Activated CD8-positive, alpha-beta memory T cell treated with anti-CD3 and anti-CD28 coated beads for 36 hours (primary cell): ENCODE measurements around the gene GGACT. TPM values are rescaled to one million over a fixed set of nuclear protein-coding genes. Genes with fewer than 3 reads are reported as not detected.
"Not testable (repeated sequence)": the region's sequence is repeated elsewhere in the genome, so short reads cannot be mapped to it uniquely, and the experiment has no call there.

Source experiments
- CTCF ChIA-PET: fragments of 350-600 bp; sonication (Branson Sonifier 250); formaldehyde crosslinking; loops from one replicate; lab custom pipeline; 2021; ENCODE audit warnings: antibody characterized with exemption; lab: Charles Lee
- POLR2A ChIA-PET: fragments of 350-600 bp; sonication (Branson Sonifier 250); formaldehyde crosslinking; loops from one replicate; lab custom pipeline; 2021; ENCODE audit warnings: antibody characterized with exemption; lab: Charles Lee
- total RNA-seq, 2 experiments: library from RNA; stranded (reverse); gene quantifications; one replicate each; pipeline ENCODE4 v1.2.3, GENCODE V29; 2021

The GGACT gene
- total RNA-seq, result 1 to 10 TPM; 3.8 to 4.2 TPM

DNA sequence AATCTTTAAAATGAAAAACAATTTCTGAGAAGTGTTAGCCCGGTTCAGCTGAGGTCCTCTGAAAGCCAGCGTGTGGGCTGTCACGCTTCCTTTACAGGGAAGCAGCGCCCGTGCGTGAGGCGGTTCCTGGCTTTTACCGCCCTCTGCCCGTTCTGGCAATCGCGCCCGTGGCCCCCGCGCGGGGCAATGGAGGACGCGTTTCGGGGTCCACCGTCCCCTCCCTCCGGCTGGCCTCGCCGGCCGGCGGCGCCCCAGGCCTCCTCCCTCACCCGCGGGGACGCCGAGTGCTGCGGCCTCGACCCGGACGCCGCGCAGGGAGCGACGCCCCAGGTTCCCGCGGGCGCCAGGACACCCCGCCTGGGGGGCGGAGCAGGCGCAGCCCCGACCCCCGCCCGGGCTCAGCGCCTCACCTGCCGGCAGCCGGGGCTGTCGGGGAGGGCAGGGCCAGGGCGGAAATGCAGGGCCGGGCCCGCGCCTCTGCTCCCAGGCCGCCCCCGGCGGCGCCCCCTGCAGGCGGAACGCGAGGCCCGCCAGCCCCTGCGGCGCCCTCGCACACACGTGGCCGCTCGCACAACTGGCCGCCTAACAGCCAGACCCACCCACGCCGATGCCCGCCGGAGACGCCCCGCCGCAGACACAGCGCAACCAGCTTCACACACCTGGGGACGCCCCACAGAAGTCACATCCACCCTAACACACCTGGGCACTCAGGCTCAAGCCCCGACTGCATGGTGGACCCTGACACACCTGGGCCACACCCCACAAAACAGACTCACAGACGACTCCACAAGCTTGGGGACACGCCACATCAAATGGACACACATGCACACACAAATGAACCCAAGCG is at the start of gene GGACT:
GGACT (minus strand) TSS at position 459 of the 847 bp plus-strand sequence. CDS start 56,198 bp downstream, outside the sequence.
- ChIA-PET POLR2A (interaction anchor here (1.2 kb wide), 1 partner anchor 86 kb away, joined by 6 read pairs; the partner anchor contains the start of gene TMTC4), CTCF (interaction anchor here (0.8 to 1.4 kb wide), 3 partner anchors 9 to 16 kb away, joined by 3 to 5 read pairs (median 3); no protein-coding TSS in a partner anchor)

DNA sequence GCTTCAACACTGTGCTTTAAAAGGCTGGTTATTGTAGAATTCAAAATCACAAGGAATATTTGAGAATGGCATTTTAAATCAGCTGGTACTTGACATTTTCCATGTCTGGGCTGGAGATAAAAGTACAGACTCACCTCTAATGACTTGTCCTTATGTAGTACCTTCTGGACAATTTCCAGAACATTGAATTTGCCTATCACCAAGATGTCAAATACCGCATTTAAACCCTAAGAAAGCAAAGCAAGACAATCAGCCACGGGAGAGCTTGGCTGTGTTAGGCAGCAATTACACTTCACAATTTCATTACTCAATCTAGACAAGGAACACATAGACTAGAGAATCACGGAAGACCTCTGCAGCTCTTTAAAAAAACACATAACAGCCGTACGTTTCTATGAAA is 49.2 kb upstream of the GGACT start:
- ChIA-PET CTCF (interaction anchor here (1.2 kb wide), 1 partner anchor 65 kb away, joined by 3 read pairs; no protein-coding TSS in a partner anchor), POLR2A (no interaction called here)

DNA sequence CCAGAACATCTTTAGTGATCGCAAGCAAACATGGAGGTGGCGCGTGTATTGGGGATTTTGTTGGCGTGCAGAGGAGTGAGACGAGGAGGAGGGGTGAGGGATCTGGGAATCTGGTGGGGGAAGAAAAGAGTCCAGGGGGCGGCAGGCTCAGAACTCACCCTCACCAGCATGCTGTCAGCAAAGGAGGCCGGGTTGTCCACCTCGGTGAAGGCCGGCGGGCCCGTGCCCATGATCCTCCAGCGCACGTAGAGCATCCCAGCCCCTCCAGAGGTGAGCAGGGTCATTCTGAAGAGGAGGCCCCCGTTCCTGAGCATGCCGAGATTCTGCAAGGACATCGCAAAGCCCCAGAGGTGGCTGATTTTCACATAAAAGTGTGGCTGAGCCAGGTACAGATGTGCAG is 48.8 kb upstream of the GGACT start:
- ChIA-PET POLR2A (no interaction called here), CTCF (interaction anchor here (1.2 kb wide), 1 partner anchor 65 kb away, joined by 3 read pairs; no protein-coding TSS in a partner anchor)

DNA sequence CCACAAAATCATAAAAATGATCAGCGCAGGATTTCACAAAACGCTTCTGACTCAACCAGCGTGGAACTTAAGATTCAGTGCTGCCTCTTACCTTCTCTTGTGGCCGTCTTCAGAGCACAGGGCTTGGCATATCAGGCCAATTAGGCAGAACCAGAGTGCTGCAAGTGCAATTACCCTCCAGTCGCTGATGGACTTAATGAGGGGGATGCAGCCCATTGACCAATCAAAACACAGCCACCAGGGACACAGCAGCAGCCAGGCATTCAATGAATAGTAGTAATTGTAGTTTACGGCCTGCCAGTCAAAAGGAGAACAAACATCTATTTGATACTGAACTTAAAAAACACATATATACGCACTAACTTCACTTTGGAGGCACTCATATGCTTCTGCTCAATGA is 47.9 kb upstream of the GGACT start:
- CTCF ChIA-PET, result no interaction called here
- POLR2A ChIA-PET, result no interaction called here

DNA sequence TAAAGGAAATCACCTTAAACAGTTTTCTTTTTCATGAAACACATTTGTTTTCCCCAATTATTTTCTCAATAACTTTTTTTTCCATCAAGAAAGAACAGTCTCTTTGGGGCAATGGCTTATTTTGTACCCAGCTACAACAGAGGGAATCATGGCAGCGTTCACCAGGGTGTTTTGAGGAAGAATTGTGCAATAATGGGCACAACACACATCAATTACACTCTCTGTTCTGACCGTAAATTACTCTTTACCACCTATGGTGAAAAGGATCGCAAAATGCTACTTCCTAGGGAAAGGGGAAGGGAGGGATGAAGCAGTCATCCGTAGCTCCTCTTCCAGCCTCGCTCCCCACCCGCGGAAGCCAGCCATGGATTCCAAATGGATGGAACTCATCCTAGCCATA is 47.4 kb upstream of the GGACT start:
- ChIA-PET CTCF (no interaction called here), POLR2A (no interaction called here)

DNA sequence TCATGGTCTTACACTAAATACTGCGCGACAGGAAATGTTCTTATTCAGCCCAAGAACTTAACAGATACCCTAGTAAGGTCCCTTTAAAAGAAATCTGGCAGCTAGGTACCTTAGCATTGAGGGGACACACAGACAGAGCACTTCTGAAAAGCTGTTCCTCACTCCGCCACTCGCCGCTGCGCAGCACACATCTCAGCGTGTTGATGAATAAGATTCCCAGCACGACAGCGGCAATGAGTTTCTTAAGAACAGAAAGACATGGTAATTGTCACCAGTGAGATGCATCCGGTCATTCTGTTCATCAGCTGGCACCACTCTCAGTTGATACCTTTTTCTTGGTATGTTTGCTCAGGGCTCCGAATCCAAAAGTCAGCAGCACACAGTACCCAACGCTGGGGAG is 46.1 kb upstream of the GGACT start:
- POLR2A ChIA-PET, result no interaction called here
- CTCF ChIA-PET, result no interaction called here

DNA sequence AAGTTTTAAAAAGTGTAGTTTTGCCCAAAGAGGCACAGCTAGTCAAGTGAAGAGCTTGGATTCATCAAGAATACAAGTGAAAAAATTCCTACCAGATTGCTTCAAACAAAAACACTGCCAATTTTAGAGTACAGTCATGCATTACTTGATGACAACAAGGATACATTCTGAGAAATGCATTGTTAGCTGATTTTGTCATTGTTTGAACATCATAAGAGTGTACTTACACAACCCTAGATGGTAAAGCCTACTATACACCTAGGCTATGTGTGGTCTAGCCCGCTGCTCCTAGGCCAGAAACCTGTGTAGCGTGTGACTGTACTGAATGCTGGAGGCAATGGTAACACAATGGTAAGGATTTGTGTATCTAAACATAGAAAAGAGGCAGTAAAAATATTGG is 44.9 kb upstream of the GGACT start:
- ChIA-PET CTCF (interaction anchor here (0.7 kb wide), 1 partner anchor 9 kb away, joined by 4 read pairs; no protein-coding TSS in a partner anchor), POLR2A (no interaction called here)

DNA sequence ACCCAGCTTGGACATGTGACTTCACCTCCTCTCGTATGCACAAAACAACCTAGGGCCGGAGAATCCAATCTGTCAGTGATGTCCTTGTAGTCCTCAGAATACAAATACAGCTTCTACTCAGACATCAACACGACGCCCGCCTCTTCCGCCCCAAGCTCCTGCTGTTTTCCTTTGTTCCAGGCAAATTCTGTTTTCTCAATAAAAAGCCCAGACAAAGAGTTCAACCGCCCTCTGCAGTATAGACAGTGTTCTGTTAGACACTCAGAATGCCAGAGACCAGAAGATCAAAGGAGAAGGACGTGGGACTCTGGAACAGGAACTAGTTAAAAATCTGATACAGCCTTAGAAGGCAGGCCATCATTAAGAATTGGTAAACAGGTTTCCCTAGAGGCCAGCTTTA is 42.0 kb upstream of the GGACT start:
- ChIA-PET CTCF (no interaction called here), POLR2A (no interaction called here)

DNA sequence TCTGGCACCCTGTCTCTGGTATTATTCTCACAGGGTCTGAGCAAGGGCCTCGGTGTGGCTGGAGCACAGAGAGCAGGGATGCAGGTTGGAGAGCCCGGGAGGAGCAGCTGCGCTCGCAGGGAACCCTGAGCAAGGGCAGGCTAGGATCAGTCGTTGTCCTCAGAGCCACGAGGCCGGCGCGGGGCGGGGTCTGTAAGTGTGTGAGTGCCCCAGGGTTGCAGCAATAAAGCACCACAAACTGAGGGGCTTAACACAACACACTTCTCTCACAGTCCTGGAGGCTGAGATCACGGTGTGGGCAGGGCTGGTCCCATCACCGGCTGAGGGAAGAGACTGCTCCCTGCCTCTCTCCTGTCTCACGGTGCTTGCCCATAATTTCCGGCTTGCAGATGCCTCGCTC is 38.5 kb upstream of the GGACT start:
- ChIA-PET POLR2A (no interaction called here), CTCF (no interaction called here)

DNA sequence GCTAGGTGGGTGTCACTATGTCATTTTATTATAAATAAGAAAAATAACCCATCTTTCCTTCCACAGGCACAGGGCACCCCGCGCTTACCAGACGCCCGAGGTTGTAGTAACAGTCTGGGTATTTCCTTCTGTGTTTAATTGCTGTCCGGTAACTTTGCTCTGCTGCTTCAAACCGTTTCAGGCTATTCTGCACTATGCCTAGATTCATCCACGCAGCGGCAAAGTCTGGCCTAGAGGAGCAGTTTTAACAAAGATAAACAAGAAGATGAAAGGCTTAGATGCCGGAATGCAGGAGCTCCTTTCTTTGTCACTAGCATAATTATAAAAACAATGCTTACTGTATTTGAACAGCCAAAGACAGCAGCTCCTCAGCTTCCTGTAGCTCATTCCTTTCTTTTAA is 36.9 kb upstream of the GGACT start:
- POLR2A ChIA-PET, result no interaction called here
- CTCF ChIA-PET, result interaction anchor here (1.2 kb wide), 1 partner anchor 19 kb away, joined by 7 read pairs; no protein-coding TSS in a partner anchor

DNA sequence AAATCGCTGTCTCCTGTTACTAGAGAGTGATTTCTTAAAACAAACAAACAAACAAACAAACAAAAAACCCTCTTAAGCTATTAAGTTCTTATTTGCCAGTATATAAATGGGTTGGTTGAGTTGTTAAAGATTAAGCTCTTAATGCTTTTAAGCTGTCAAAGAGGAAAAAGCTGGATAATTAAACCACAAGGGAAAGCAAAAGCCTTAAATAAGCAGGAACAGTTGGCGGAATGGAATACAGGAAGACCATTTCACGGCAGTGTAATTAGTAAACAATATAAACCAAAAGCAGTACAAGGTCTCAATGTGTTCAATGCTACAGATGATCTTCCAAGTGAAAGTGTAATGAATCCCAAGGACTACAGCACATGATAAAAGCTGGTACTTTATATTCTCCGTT is 32.2 kb upstream of the GGACT start:
- ChIA-PET CTCF (no interaction called here), POLR2A (no interaction called here)

DNA sequence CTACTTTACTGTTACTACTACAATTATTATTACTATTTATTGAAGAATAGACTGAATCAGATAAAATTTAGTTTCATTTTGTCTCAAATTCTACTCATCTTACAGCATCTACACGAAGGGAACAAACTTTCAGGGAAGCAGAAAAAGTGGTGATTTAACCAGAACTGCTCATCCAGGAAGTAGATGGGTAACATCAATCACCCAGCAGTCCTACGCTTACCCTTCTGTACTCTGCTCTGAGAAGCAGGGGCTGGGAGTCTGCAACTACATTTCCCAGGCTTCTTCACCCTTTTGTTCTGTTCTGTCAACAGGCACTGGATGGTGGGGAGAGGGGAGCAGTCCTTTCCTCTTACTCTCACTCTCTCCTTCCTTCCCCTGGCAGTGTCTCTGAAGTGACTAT is 31.4 kb upstream of the GGACT start:
- CTCF ChIA-PET, result no interaction called here
- POLR2A ChIA-PET, result no interaction called here

DNA sequence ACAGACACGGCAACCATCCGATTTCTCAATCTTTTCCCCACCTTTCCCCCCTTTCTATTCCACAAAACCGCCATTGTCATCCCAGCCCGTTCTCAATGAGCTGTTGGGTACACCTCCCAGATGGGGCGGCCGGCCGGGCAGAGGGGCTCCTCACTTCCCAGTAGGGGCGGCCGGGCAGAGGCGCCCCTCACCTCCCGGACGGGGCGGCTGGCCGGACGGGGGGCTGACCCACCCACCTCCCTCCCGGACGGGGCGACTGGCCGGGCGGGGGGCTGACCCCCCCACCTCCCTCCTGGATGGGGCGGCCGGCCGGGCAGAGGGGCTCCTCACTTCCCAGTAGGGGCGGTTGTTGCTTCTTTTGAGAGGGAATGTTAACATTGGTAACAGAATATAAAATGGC is 30.3 kb upstream of the GGACT start:
- CTCF ChIA-PET, POLR2A ChIA-PET: not testable (repeated sequence)

DNA sequence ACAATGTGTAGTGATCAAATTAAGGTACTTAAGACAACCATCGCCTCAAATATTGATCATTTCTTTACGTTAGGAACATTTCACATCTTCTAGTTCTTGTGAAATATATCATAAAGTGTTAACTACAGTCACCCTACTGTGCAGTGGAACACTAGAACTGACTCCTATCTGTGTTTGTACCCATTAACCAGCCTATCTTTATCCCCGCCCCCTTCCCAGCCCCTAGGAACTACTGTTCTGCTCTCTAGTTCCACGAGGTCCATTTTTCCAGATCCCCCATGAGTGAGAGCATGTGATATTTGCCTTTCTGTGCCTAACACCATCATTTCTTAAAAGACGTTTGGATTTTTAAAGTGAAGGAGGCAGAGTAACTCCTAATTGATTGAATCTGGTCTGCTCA is 24.4 kb upstream of the GGACT start:
- CTCF ChIA-PET, result no interaction called here
- POLR2A ChIA-PET, result no interaction called here

DNA sequence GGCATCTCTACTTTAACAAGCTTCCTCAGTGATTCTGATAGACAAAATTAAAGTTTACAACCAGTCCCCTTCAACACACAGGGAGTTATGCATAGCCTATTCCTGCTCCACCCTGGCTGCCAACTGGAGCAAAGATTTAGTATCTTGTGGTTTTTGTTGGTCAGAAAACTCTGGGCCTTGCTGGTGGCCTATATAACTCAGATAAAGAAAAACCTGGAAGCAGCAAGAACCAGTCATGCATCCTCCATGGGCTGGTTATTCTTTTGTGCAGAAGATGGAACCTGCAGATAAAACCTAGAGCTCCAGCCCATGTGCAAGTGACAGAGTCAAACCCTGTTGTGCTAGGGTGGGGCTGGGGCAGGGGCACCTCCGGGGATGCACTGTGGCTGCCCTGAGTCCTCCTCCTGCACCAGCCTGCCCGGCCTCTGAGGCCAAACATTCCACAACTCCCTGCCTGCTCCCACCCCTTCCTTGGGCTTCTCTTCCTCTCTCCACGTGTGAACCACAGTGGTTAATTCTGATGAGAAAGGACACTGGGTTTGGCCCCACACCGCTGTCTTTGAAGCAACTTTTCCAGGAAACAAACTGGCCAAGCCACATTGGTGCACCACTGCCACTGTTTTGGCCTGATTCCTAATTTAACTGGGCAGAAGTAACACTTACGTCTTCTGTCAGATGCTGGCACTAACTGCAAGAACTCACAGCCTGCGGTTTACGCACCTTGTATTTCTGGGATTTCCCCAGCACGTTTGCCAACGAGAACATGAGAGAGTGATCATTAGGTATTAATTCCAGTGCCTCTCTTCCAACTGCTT is 23.3 kb upstream of the GGACT start:
- POLR2A ChIA-PET, result no interaction called here
- CTCF ChIA-PET, result no interaction called here

DNA sequence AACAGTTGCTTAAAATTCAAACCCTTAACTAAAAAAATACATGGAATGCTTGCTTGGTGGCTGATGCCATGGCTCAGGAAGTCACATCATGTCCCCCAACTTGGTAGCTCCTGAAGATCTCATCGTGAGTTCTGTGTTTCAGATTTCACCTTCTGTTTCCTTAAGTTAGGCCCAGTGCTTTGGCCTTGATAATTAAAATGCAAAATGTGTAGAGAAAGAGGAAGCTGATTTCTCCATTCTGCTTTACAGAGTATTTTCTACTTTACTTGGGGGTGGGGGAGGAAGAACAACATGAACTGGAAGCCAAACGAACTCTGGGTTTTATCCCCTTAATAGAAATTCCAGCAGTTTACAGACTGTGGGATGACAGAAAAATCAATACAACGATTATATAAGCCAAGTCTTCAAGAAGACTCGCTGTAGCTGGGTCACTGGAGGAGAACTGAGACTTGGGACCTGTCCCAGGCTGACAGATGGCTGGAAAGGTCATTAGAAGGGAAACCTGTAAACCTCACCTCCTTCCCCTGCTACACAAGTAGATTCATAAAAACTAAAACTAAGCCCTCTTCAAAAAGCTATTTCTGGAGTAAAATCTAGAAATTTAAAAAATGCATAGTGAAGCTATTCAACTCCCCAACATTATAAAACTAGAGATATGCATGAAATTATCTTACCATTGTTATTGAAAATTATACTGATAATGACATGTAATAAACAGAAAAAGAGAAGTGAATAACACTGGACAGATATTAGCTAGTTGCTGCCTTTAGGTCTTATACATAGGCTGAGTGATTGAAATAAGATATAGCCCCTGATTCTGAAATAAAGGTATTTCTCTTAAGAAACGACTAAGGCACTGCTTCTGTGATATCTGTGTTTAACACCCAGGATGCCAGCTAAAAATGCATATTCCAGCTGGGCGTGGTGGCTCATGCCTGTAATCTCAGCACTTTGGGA is 22.1 kb upstream of the GGACT start:
- CTCF ChIA-PET, result interaction anchor here (0.6 kb wide), 1 partner anchor 1466 kb away, joined by 3 read pairs; no protein-coding TSS in a partner anchor
- POLR2A ChIA-PET, result no interaction called here

DNA sequence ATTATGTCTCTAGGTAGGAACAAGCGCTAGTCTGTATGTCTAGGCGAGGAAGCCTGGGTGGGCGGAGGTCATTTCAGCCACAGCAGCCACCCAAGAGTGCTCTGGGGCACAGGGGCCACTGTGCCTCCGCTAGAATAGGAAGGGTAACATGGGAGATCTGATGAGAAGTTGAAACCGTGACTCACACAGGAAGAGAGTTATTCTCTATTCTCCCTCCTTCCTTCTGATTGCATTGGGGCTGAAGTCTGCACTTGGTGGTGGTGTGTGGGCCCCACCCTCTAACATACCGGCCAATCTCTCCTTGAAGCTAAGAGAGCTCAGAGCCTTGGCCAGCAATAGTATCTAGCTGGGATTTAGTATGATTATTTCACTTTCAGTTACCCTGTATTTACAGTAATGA is 20.3 kb upstream of the GGACT start:
- POLR2A ChIA-PET, result no interaction called here
- CTCF ChIA-PET, result no interaction called here

DNA sequence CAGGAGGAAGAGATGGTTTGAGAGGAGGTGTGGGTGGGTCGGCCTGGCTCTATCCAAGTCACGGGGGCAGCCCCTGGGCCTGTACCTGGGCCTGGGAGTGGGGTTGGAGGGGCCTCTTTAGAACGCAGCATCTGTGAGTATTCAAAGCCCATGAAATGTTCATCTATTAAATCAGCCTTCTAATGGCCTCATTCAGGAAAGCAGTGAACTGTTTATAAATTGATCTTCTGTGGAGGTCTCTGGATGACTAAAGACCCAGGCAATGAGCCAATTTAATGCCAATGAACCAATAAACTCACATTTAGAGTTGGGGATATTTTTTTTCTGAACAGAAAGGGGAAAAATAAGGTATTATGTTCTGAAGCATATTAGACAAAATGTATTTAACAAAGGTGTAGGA is 19.9 kb upstream of the GGACT start:
- CTCF ChIA-PET, result no interaction called here
- POLR2A ChIA-PET, result no interaction called here
